Loucy (cell line): ENCODE data around the gene ZDHHC14.

ENCODE experiments used
- H2AFZ ChIP-seq: fragments of 200-600 bp; sonication (generic); 2 replicates; pipeline ENCODE4 v1.6.0; 2016; ENCODE audit warnings: antibody characterized with exemption, mild to moderate bottlenecking, low read length, moderate library complexity
- H3F3A ChIP-seq: fragments of 200-600 bp; 2 replicates; pipeline ENCODE4 v1.6.0; 2016; ENCODE audit warnings: antibody characterized with exemption, low read depth, mild to moderate bottlenecking
- H3K27me3 ChIP-seq: fragments of 200-600 bp; sonication (generic); 2 replicates; pipeline ENCODE4 v1.6.1; 2014; ENCODE audit warnings: low read length, mild to moderate bottlenecking; ENCODE audit not compliant: insufficient read depth, poor library complexity, severe bottlenecking
- H3K36me3 ChIP-seq: fragments of 200-600 bp; sonication (generic); 2 replicates; pipeline ENCODE4 v1.6.1; 2016; ENCODE audit warnings: low read length; ENCODE audit not compliant: insufficient read depth
- H3K4me1 ChIP-seq: fragments of 200-600 bp; sonication (generic); 2 replicates; pipeline ENCODE4 v1.5.1; 2014; ENCODE audit warnings: low read length, mild to moderate bottlenecking; ENCODE audit not compliant: insufficient read depth, poor library complexity, severe bottlenecking
- H3K4me2 ChIP-seq: fragments of 200-600 bp; sonication (generic); 2 replicates; pipeline ENCODE4 v1.6.0; 2014; ENCODE audit warnings: antibody characterized with exemption, low read length, low read depth, mild to moderate bottlenecking; ENCODE audit not compliant: poor library complexity, severe bottlenecking
- H3K4me3 ChIP-seq: fragments of 200-600 bp; sonication (generic); 2 replicates; pipeline ENCODE4 v1.5.1; 2014; ENCODE audit warnings: low read length, mild to moderate bottlenecking, mixed read lengths; ENCODE audit not compliant: poor library complexity, severe bottlenecking
- H3K79me2 ChIP-seq: fragments of 200-600 bp; sonication (generic); 2 replicates; pipeline ENCODE4 v1.6.1; 2014; ENCODE audit warnings: low read length; ENCODE audit not compliant: insufficient read depth
- H3K9ac ChIP-seq: fragments of 200-600 bp; sonication (generic); 2 replicates; pipeline ENCODE4 v1.6.0; 2014; ENCODE audit warnings: mild to moderate bottlenecking, low read depth, low read length, moderate library complexity; ENCODE audit not compliant: poor library complexity, severe bottlenecking
- H3K9me2 ChIP-seq: fragments of 200-600 bp; sonication (generic); replicated peaks from 2 replicates; pipeline ENCODE4 v1.6.1; 2016; ENCODE audit warnings: low read depth, low read length, mixed read lengths
- H3K9me3 ChIP-seq: fragments of 200-600 bp; sonication (generic); 2 replicates; pipeline ENCODE4 v1.6.1; 2014; ENCODE audit warnings: mild to moderate bottlenecking, antibody characterized with exemption, low read length, low read depth; ENCODE audit not compliant: insufficient read depth
- H4K20me1 ChIP-seq: fragments of 200-600 bp; sonication (generic); 2 replicates; pipeline ENCODE4 v1.6.0; 2014; ENCODE audit warnings: antibody characterized with exemption, low read length, mild to moderate bottlenecking; ENCODE audit not compliant: insufficient read depth, poor library complexity, severe bottlenecking
- EZH2phosphoT487 ChIP-seq: fragments of 200-600 bp; IDR thresholded peaks from 2 replicates; pipeline ENCODE4 v1.6.1; 2018; ENCODE audit warnings: antibody characterized with exemption, mild to moderate bottlenecking, moderate library complexity, borderline replicate concordance
- TF ChIP-seq, protein P1 (sequence below): fragments of 200-600 bp; sonication (generic); conservative IDR thresholded peaks from 2 replicates; pipeline ENCODE4 v1.5.1; 2014; ENCODE audit warnings: mild to moderate bottlenecking, antibody characterized with exemption, low read length

The ZDHHC14 gene

DNA sequence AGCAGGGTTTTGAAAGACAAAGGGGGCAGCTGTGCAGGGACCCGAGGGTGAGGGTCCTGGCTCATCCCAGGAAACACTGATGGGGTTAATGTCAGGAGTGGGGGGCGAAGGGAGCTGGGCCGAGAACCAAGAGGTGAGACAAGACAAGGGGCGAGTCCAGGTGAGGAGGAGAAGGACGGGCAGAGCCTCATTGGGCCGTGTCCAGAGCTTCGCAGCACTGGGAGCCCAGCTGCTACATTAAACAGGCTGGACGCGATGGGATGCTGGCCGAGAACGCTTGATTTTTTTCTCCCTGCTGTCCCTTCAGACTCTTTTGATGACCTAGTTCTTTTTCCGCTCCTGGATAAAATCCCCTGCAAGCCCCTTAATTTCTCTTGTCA lies 269.3 kb downstream of the ZDHHC14 start:
- no peaks in the 10 kb centered on the region for H3F3A ChIP-seq
- TF ChIP-seq EZH2phosphoT487: no peak
- TF ChIP-seq, protein P1, sequence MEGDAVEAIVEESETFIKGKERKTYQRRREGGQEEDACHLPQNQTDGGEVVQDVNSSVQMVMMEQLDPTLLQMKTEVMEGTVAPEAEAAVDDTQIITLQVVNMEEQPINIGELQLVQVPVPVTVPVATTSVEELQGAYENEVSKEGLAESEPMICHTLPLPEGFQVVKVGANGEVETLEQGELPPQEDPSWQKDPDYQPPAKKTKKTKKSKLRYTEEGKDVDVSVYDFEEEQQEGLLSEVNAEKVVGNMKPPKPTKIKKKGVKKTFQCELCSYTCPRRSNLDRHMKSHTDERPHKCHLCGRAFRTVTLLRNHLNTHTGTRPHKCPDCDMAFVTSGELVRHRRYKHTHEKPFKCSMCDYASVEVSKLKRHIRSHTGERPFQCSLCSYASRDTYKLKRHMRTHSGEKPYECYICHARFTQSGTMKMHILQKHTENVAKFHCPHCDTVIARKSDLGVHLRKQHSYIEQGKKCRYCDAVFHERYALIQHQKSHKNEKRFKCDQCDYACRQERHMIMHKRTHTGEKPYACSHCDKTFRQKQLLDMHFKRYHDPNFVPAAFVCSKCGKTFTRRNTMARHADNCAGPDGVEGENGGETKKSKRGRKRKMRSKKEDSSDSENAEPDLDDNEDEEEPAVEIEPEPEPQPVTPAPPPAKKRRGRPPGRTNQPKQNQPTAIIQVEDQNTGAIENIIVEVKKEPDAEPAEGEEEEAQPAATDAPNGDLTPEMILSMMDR: no peak
- H3K9ac ChIP-seq: no peak overlapping the region
- no peaks in the 10 kb centered on the region for H3K27me3 ChIP-seq
- H3K36me3 ChIP-seq: no peaks in the 10 kb centered on the region
- H3K9me3 ChIP-seq: no peaks in the 10 kb centered on the region
- H2AFZ ChIP-seq: no peak overlapping the region
- H3K9me2 ChIP-seq: no peaks in the 10 kb centered on the region
- H3K4me2 ChIP-seq: no peak overlapping the region
- H4K20me1 ChIP-seq: no peaks in the 10 kb centered on the region
- H3K79me2 ChIP-seq: no peaks in the 10 kb centered on the region
- peaks cover 30% of the 10 kb centered on the region for H3K4me1 ChIP-seq
- no peak overlapping the region for H3K4me3 ChIP-seq

DNA sequence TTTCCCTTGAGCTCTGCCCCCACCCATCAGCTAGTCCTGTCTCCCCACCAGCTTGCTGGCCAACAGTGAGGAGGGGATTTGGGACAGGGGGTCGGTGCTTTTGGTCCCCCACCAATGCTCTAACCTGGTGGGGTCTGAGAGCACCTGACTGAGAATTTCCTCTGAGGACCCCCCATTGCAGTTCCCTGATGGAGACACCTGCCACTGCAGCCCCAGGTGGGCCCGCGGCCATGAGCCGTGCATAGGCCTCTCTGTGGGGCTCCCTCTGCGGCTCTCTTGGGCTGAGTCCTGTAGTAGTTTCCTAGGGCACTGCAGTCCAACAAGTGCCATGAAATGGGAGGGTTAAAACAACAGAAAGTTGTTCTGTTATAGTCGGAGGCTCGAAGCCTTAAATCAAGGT lies 269.8 kb downstream of the ZDHHC14 start:
- H3K4me3 ChIP-seq: no peak overlapping the region
- TF ChIP-seq, protein P1: no peak
- no peak for TF ChIP-seq EZH2phosphoT487

DNA sequence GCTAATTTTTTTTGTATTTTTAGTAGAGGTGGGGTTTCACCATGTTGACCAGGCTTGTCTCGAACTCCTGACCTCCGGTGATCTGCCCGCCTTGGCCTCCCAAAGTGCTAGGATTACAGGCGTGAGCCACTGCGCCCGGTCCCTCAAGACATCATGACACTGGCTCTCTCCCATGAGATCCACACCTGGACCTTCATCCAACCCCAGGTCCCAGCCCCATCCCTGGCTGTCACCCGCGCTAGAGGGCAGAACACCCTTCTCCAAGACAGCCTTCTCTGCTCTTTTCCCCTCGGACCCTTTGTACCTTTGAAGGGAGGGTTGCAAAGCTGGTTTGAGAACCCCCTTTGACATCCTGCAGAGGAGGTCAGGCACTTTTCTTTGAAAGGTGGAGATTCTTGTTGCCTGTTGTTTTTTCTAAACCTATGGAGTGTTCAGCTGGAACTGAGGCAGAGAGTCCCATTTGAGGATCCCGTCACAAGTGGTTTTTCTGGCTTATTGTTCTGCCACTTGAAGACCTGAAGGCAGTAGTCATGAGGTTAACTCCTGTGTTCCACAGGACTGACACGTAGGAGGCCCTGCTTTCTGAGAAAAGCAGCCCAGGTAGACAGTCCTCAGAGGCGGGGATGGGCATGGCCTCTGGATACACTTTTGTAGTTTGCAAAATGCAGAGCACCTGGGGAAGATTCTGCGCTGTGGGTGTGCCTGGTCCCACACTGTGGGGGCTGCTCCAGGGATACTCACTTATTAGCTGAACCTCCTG lies 270.9 kb downstream of the ZDHHC14 start:
- Histone ChIP-seq H3K27me3 (no peaks in the 10 kb centered on the region), H4K20me1 (no peaks in the 10 kb centered on the region), H3K79me2 (no peaks in the 10 kb centered on the region), H3K4me2 (no peak overlapping the region), H3K9me3 (no peaks in the 10 kb centered on the region), H3K9ac (no peak overlapping the region), H3K36me3 (no peaks in the 10 kb centered on the region), H3K4me1 (peaks cover 21% of the 10 kb centered on the region), H3K9me2 (no peaks in the 10 kb centered on the region), H3K4me3 (no peak overlapping the region), H2AFZ (no peak overlapping the region), H3F3A (no peaks in the 10 kb centered on the region)
- TF ChIP-seq EZH2phosphoT487: no peak

More for the DNA sequence above, 269.8 kb downstream of the ZDHHC14 start:
- Histone ChIP-seq H3K4me2 (no peak overlapping the region), H3F3A (no peaks in the 10 kb centered on the region), H3K79me2 (no peaks in the 10 kb centered on the region), H4K20me1 (no peaks in the 10 kb centered on the region), H3K27me3 (no peaks in the 10 kb centered on the region), H3K9ac (no peak overlapping the region), H3K36me3 (no peaks in the 10 kb centered on the region), H3K9me3 (no peaks in the 10 kb centered on the region), H3K9me2 (no peaks in the 10 kb centered on the region), H3K4me1 (peaks cover 26% of the 10 kb centered on the region), H2AFZ (no peak overlapping the region)
